HG03196 (cell line): ENCODE measurements around the gene MTMR12.
"Not testable (repeated sequence)": the region's sequence is repeated elsewhere in the genome, so short reads cannot be mapped to it uniquely, and the experiment has no call there.

Experiments used
- ATAC-seq: cut with Tn5 transposase; IDR thresholded peaks from one replicate; pipeline ENCODE4 v1.9.1; 2021; ENCODE audit not compliant: unreplicated experiment

Gene MTMR12

GRCh38 chr5:32299059-32299677 lies 13.6 kb downstream of the MTMR12 start:
- no peak for ATAC-seq

- peak; percentile 57 for ATAC-seq
Observed at GRCh38 chr5:32298059-32298415, 14.7 kb downstream of the MTMR12 start.

- ATAC-seq = no peak
Observed at GRCh38 chr5:32297181-32298058, 15.3 kb downstream of the MTMR12 start.

GRCh38 chr5:32295966-32296772 lies 16.6 kb downstream of the MTMR12 start:
- not testable (repeated sequence) for ATAC-seq

GRCh38 chr5:32291591-32291990 lies 21.1 kb downstream of the MTMR12 start:
- no peak for ATAC-seq

GRCh38 chr5:32290922-32291321 lies 21.8 kb downstream of the MTMR12 start:
- no peak for ATAC-seq

GRCh38 chr5:32290501-32290900 lies 22.2 kb downstream of the MTMR12 start:
- ATAC-seq = not testable (repeated sequence)

GRCh38 chr5:32289986-32290385 lies 22.8 kb downstream of the MTMR12 start:
- not testable (repeated sequence) for ATAC-seq

GRCh38 chr5:32288135-32288534 lies 24.6 kb downstream of the MTMR12 start:
- ATAC-seq = not testable (repeated sequence)

- ATAC-seq = not testable (repeated sequence)
Observed at GRCh38 chr5:32287525-32287924, 25.2 kb downstream of the MTMR12 start.

GRCh38 chr5:32285510-32286138 lies 27.1 kb downstream of the MTMR12 start:
- no peak for ATAC-seq

- ATAC-seq = peak; percentile 66
Observed at GRCh38 chr5:32283539-32284377, 29.0 kb downstream of the MTMR12 start.

- ATAC-seq = no peak
Observed at GRCh38 chr5:32283061-32283460, 29.7 kb downstream of the MTMR12 start.

- ATAC-seq = no peak
Observed at GRCh38 chr5:32282633-32283032, 30.1 kb downstream of the MTMR12 start.

GRCh38 chr5:32281378-32282133 lies 31.2 kb downstream of the MTMR12 start:
- ATAC-seq = not testable (repeated sequence)

- peak; percentile 77 for ATAC-seq
Observed at GRCh38 chr5:32280656-32281081, 32.1 kb downstream of the MTMR12 start.

GRCh38 chr5:32279786-32280185 lies 33.0 kb downstream of the MTMR12 start:
- ATAC-seq = no peak

- no peak for ATAC-seq
Observed at GRCh38 chr5:32279223-32279622, 33.5 kb downstream of the MTMR12 start.

GRCh38 chr5:32278406-32278805 lies 34.3 kb downstream of the MTMR12 start:
- ATAC-seq = no peak
